CD4-positive, alpha-beta T cell (primary cell): Measurements from ENCODE around the gene CRABP1. TPM values are rescaled to one million over a fixed set of nuclear protein-coding genes. Genes with fewer than 3 reads are reported as not detected.

Source experiments
- ATAC-seq: fragments of 200-7000 bp; cut with Tn5 transposase; one replicate; pipeline ENCODE4 v1.10.0; 2022; ENCODE audit warnings: mild to moderate bottlenecking; ENCODE audit not compliant: poor library complexity
- CTCF ChIA-PET: fragments of 350-600 bp; sonication (Branson Sonifier 250); formaldehyde crosslinking; loops from one replicate; lab custom pipeline; 2021; ENCODE audit warnings: antibody characterized with exemption, inconsistent platforms; lab: Charles Lee
- POLR2A ChIA-PET: fragments of 350-600 bp; sonication (Branson Sonifier 250); formaldehyde crosslinking; loops from one replicate; lab custom pipeline; 2021; ENCODE audit warnings: antibody characterized with exemption, inconsistent platforms; lab: Charles Lee
- DNase-seq, 14 experiments: peaks; one replicate each; pipeline ENCODE4 v3.0.0-alpha.2; 2013 to 2020; ENCODE audit warnings: mixed read lengths in 2 of 14
- H3K27ac ChIP-seq, 2 donors: one replicate each; pipeline versions ENCODE4 v1.5.1 to v1.7.0; 2013; ENCODE audit warnings: low read length in 2 of 2, low read depth in 1 of 2, mild to moderate bottlenecking in 1 of 2
- H3K27me3 ChIP-seq, 2 experiments: 1 replicate in 1 of 2; 2 replicates in 1 of 2; pipeline versions ENCODE4 v1.6.1 to v1.7.0; 2013; ENCODE audit warnings: low read length in 2 of 2, control low read depth in 1 of 2, mild to moderate bottlenecking in 1 of 2, moderate library complexity in 1 of 2; ENCODE audit not compliant: insufficient read depth in 2 of 2, control insufficient read depth in 1 of 2
- H3K36me3 ChIP-seq: one replicate; pipeline ENCODE4 v1.6.1; 2013; ENCODE audit warnings: low read length, control low read depth; ENCODE audit not compliant: insufficient read depth
- H3K4me1 ChIP-seq: one replicate; pipeline ENCODE4 v1.6.1; 2013; ENCODE audit warnings: low read length, control low read depth; ENCODE audit not compliant: insufficient read depth
- H3K4me3 ChIP-seq: one replicate; pipeline ENCODE4 v1.5.1; 2013; ENCODE audit warnings: mild to moderate bottlenecking, low read length, moderate library complexity
- H3K9me3 ChIP-seq, 2 experiments: 1 replicate in 1 of 2; 2 replicates in 1 of 2; pipeline versions ENCODE4 v1.6.1 to v1.7.0; 2013; ENCODE audit warnings: low read length in 2 of 2, mild to moderate bottlenecking in 2 of 2, control low read depth in 1 of 2, moderate library complexity in 1 of 2; ENCODE audit not compliant: control insufficient read depth in 1 of 2, insufficient read depth in 1 of 2
- H3K27ac Mint-ChIP-seq: one replicate; pipeline ENCODE4 v1.8.0; 2020; ENCODE audit warnings: mixed read lengths
- H3K27me3 Mint-ChIP-seq: one replicate; pipeline ENCODE4 v1.8.0; 2021; ENCODE audit warnings: mixed read lengths
- H3K36me3 Mint-ChIP-seq: one replicate; pipeline ENCODE4 v1.8.0; 2021; ENCODE audit warnings: low read depth, mixed read lengths
- H3K4me1 Mint-ChIP-seq: one replicate; pipeline ENCODE4 v1.8.0; 2021; ENCODE audit warnings: low read depth, mixed read lengths
- H3K4me3 Mint-ChIP-seq: one replicate; pipeline ENCODE4 v1.8.0; 2020; ENCODE audit warnings: mild to moderate bottlenecking, mixed read lengths
- H3K9me3 Mint-ChIP-seq: one replicate; pipeline ENCODE4 v1.8.0; 2020; ENCODE audit warnings: mixed read lengths
- intact Hi-C, 2 experiments: fragments of 100-400 bp; cut with DNase I in 1 of 2; cut with micrococcal nuclease in 1 of 2; formaldehyde crosslinking; loops; one replicate each; pipeline versions ENCODE4 v1.15.1 to v1.9.0; 2023 to 2025; cut with DNase I, micrococcal nuclease
- total RNA-seq, 174 experiments: library from RNA in 2 of 174; stranded (reverse) in 2 of 174; gene quantifications; one replicate each; pipeline ENCODE4 v1.2.3 and lab custom pipeline; 2021 to 2026
- TF ChIP-seq, protein P1 (sequence below): fragments of 200-600 bp; IDR thresholded peaks from one replicate; pipeline ENCODE4 v1.8.0; 2022; ENCODE audit warnings: antibody characterized with exemption, mild to moderate bottlenecking

Gene CRABP1
- total RNA-seq, 2 experiments from 2014 or later = not detected

DNA sequence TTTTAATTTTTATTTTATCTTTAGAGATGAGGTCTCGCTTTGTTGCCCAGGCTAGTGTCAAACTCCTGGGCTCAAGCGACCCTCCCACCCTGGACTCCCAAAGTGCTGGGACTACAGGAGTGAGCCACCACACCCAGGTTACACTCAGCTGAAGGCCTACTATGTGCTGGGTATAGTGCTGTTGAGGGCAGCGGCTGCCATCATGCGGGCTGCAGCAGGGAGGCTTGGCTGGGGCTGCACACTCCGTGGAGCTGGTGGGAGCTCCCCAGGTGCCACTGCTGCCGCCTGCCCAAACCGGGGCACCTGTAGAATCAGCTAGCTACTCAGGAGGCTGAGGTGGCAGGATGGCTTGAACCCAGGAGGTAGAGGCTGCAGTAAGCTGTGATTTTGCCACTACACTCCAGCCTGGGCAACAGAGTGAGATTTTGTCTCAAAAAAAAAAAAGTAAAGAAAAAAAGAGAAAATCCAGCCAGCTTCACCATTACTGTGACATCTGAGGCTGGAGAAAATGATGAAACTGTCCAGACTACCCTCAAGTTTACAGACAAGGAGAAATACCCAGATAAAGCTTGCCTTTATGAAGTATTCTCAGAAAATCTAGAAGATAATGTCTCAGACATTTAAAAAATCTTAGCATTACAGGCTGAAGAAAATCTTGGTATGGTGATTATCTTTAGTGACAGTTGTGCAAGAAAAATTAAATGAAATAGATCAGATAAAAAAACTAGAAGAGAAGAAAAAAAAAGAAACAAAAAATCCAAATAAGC lies 42.1 kb downstream of the CRABP1 start:
- Mint-ChIP-seq H3K4me1 (no peaks in the 10 kb centered on the region), H3K4me3 (no peak overlapping the region), H3K9me3 (no peaks in the 10 kb centered on the region), H3K27ac (no peak overlapping the region), H3K36me3 (no peaks in the 10 kb centered on the region), H3K27me3 (peaks cover 53% of the 10 kb centered on the region)
- intact Hi-C loops = no loop called here
- no peak for ATAC-seq
- TF ChIP-seq, protein P1, sequence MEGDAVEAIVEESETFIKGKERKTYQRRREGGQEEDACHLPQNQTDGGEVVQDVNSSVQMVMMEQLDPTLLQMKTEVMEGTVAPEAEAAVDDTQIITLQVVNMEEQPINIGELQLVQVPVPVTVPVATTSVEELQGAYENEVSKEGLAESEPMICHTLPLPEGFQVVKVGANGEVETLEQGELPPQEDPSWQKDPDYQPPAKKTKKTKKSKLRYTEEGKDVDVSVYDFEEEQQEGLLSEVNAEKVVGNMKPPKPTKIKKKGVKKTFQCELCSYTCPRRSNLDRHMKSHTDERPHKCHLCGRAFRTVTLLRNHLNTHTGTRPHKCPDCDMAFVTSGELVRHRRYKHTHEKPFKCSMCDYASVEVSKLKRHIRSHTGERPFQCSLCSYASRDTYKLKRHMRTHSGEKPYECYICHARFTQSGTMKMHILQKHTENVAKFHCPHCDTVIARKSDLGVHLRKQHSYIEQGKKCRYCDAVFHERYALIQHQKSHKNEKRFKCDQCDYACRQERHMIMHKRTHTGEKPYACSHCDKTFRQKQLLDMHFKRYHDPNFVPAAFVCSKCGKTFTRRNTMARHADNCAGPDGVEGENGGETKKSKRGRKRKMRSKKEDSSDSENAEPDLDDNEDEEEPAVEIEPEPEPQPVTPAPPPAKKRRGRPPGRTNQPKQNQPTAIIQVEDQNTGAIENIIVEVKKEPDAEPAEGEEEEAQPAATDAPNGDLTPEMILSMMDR = no peak
- no peaks in the 10 kb centered on the region for H3K9me3 ChIP-seq
- no peak for DNase-seq
- H3K4me3 ChIP-seq = no peak overlapping the region
- no peak overlapping the region for H3K27ac ChIP-seq
- H3K4me1 ChIP-seq = no peaks in the 10 kb centered on the region
- peaks cover 5 to 7% of the 10 kb centered on the region in 2 experiments for H3K27me3 ChIP-seq
- ChIA-PET POLR2A (no interaction called here), CTCF (no interaction called here)
- no peaks in the 10 kb centered on the region for H3K36me3 ChIP-seq

DNA sequence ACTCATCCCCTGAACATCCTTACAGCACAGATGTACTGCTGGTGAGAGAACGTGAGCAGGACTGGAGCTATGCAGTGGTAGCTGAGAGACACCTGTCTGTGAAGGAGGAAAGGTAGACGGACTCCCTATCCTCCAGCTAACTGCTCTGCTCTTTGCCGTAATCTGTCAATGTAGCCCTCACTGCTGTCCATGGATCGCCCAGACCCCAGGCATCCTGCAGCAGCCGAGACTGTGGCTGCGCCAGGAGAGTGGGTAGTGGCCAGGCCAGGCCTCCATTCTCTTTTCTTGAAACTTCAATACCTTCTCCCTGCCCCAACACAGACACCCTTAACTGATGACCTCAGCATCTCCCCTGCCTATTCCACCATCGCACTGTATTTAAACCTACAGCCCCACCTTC lies 44.5 kb downstream of the CRABP1 start:
- Mint-ChIP-seq H3K36me3 (no peaks in the 10 kb centered on the region), H3K4me3 (no peak overlapping the region), H3K27me3 (peaks cover 55% of the 10 kb centered on the region), H3K4me1 (no peaks in the 10 kb centered on the region), H3K27ac (no peak overlapping the region), H3K9me3 (no peaks in the 10 kb centered on the region)
- ATAC-seq (no peak), DNase-seq (no peak)
- intact Hi-C loops = no loop called here
- Histone ChIP-seq H3K4me3 (no peak overlapping the region), H3K27ac (no peak overlapping the region), H3K4me1 (no peaks in the 10 kb centered on the region), H3K9me3 (no peaks in the 10 kb centered on the region), H3K27me3 (peaks cover 7 to 9% of the 10 kb centered on the region in 2 experiments), H3K36me3 (no peaks in the 10 kb centered on the region)
- ChIA-PET CTCF (no interaction called here), POLR2A (no interaction called here)
- TF ChIP-seq, protein P1 = no peak

DNA sequence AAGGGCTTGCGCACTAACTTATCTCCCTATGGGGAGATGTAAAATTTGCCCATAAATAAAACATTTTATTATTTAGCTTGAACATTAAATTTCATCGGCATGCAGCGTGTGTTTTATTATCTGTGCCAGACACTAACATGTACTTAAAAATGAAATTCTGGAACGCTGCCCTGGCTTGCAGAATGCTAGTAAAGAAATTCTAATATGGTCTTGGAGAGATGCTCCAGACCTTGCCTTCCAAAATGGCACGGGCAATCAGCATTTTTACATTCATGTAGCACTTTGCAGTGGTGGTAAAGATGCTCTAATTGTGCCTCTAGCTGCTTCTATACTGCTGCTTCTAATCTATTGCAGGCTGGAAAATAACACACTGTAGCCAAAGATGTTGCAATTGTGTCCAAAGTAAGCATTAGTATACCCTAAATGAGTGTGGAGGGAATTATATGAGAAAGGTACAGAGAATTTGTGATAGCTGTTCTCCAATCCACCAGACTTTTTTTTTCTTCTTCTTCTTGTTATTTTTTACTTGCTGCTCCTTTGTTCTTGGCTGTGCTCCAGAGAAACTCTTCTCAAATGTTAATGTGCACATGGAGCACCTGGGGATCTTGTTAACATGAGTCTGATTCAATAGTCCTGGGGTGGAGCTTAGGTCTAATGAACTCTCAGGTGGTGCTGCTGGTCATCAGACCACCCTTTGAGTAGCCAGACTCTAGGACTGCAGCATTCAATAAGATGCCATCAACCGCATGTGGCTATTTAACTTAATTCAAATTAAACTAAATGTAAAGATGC lies 47.3 kb downstream of the CRABP1 start:
- DNase-seq (no peak), ATAC-seq (no peak)
- Histone ChIP-seq H3K4me1 (no peaks in the 10 kb centered on the region), H3K36me3 (no peaks in the 10 kb centered on the region), H3K27ac (no peak overlapping the region), H3K27me3 (peaks cover 7 to 9% of the 10 kb centered on the region in 2 experiments), H3K4me3 (no peak overlapping the region), H3K9me3 (no peaks in the 10 kb centered on the region)
- TF ChIP-seq, protein P1 = no peak
- Mint-ChIP-seq H3K4me1 (no peaks in the 10 kb centered on the region), H3K27me3 (peaks cover 58% of the 10 kb centered on the region), H3K4me3 (no peak overlapping the region), H3K27ac (no peak overlapping the region), H3K36me3 (no peaks in the 10 kb centered on the region), H3K9me3 (no peaks in the 10 kb centered on the region)
- POLR2A ChIA-PET = no interaction called here
- CTCF ChIA-PET = interaction anchor here (1.3 kb wide), 1 partner anchor 36 kb away, joined by 3 read pairs; no protein-coding TSS in a partner anchor
- intact Hi-C loops = no loop called here
